Gastroesophageal sphincter (tissue), 3 donors: ENCODE data around the gene HEPHL1.

ENCODE experiments used
- CTCF ChIP-seq, 4 experiments: fragments of 200-600 bp in 2 of 4; fragments of 450-650 bp in 2 of 4; sonication (generic) in 1 of 4; IDR thresholded peaks; one replicate each; pipeline ENCODE4 v1.5.1; 2017 to 2019; ENCODE audit warnings: antibody characterized with exemption in 4 of 4, mild to moderate bottlenecking in 2 of 4, moderate library complexity in 2 of 4
- POLR2A ChIP-seq, 2 donors: fragments of 450-650 bp; IDR thresholded peaks; one replicate each; pipeline ENCODE4 v1.6.1; 2017; ENCODE audit warnings: antibody characterized with exemption in 2 of 2, mild to moderate bottlenecking in 2 of 2, moderate library complexity in 1 of 2

GRCh38 chr11:94104734-94105133 is 83.6 kb downstream of the HEPHL1 start:
- TF ChIP-seq POLR2A (IDR thresholded peaks at IDR 0.05): no peak
- TF ChIP-seq CTCF (IDR thresholded peaks at IDR 0.05): no peak
